ENCODE measurements around the gene ASB13. TPM values are rescaled to one million over a fixed set of nuclear protein-coding genes. Genes with fewer than 3 reads are reported as not detected.

ASB13 gene
- total and polyA plus RNA-seq, 2 experiments from 2014 or later: 16.9 to 18.1 TPM

- no peaks in the 10 kb centered on the region for H3K36me3 ChIP-seq (replicated peaks; ENCODE audit: insufficient read depth, low read depth)
- no peaks in the 10 kb centered on the region for H3K9me2 ChIP-seq (replicated peaks; ENCODE audit: insufficient read depth)
- H2AFZ ChIP-seq: no peak overlapping the region
- H3K79me2 ChIP-seq: no peaks in the 10 kb centered on the region
- no peak overlapping the region for H3K4me2 ChIP-seq
- H3K27me3 ChIP-seq: no peaks in the 10 kb centered on the region
- H3K4me1 ChIP-seq (ENCODE audit: insufficient read depth): peaks cover 13% of the 10 kb centered on the region
- no peak for TF ChIP-seq EZH2phosphoT487 (IDR thresholded peaks at IDR 0.05; ENCODE audit: low read depth, severe bottlenecking, unreplicated experiment)
- no peak for TF ChIP-seq CTCF (IDR thresholded peaks at IDR 0.05; ENCODE audit: poor library complexity)
- TF ChIP-seq EZH2 (IDR thresholded peaks at IDR 0.05; ENCODE audit: borderline replicate concordance): no peak
- no peaks in the 10 kb centered on the region for H4K20me1 ChIP-seq (ENCODE audit: insufficient read depth, poor library complexity, severe bottlenecking)
- no peak overlapping the region for H3K4me3 ChIP-seq
- no peak for DNase-seq (ENCODE audit: low spot score)
- H3K27ac ChIP-seq: no peak overlapping the region
- WGBS (ENCODE audit: low lambda C conversion rate, missing lambda C conversion rate): 97% methylated on average over 13 of the region's 13 CpGs
- no peaks in the 10 kb centered on the region for H3K9me3 ChIP-seq (ENCODE audit: low read depth)
These were observed 25.9 kb downstream of the ASB13 start for GRCh38 chr10:5640501-5640900.

GRCh38 chr10:5640036-5640435, 26.4 kb downstream of the ASB13 start:
- DNase-seq (ENCODE audit: low spot score): no peak
- TF ChIP-seq CTCF (IDR thresholded peaks at IDR 0.05; ENCODE audit: poor library complexity) (no peak), EZH2 (IDR thresholded peaks at IDR 0.05; ENCODE audit: borderline replicate concordance) (no peak), EZH2phosphoT487 (IDR thresholded peaks at IDR 0.05; ENCODE audit: low read depth, severe bottlenecking, unreplicated experiment) (no peak)
- Histone ChIP-seq H2AFZ (no peak overlapping the region), H3K27ac (no peak overlapping the region), H3K36me3 (replicated peaks; ENCODE audit: insufficient read depth, low read depth) (no peaks in the 10 kb centered on the region), H3K27me3 (no peaks in the 10 kb centered on the region), H3K4me3 (no peak overlapping the region), H3K9me3 (ENCODE audit: low read depth) (no peaks in the 10 kb centered on the region), H3K9me2 (replicated peaks; ENCODE audit: insufficient read depth) (no peaks in the 10 kb centered on the region), H4K20me1 (ENCODE audit: insufficient read depth, poor library complexity, severe bottlenecking) (no peaks in the 10 kb centered on the region), H3K4me2 (no peak overlapping the region), H3K79me2 (no peaks in the 10 kb centered on the region), H3K4me1 (ENCODE audit: insufficient read depth) (peaks cover 10% of the 10 kb centered on the region)
- WGBS (ENCODE audit: low lambda C conversion rate, missing lambda C conversion rate): 91% methylated on average over 12 of the region's 12 CpGs

GRCh38 chr10:5639066-5639465, 27.3 kb downstream of the ASB13 start:
- no peak overlapping the region for H3K4me3 ChIP-seq
- no peaks in the 10 kb centered on the region for H3K79me2 ChIP-seq
- H4K20me1 ChIP-seq (ENCODE audit: insufficient read depth, poor library complexity, severe bottlenecking): no peaks in the 10 kb centered on the region
- no peak for DNase-seq (ENCODE audit: low spot score)
- H3K27ac ChIP-seq: no peak overlapping the region
- WGBS (ENCODE audit: low lambda C conversion rate, missing lambda C conversion rate): 95% methylated on average over 17 of the region's 17 CpGs
- H3K4me2 ChIP-seq: no peak overlapping the region
- TF ChIP-seq EZH2 (IDR thresholded peaks at IDR 0.05; ENCODE audit: borderline replicate concordance): no peak
- TF ChIP-seq CTCF (IDR thresholded peaks at IDR 0.05; ENCODE audit: poor library complexity): no peak
- TF ChIP-seq EZH2phosphoT487 (IDR thresholded peaks at IDR 0.05; ENCODE audit: low read depth, severe bottlenecking, unreplicated experiment): no peak
- no peak overlapping the region for H2AFZ ChIP-seq
- no peaks in the 10 kb centered on the region for H3K36me3 ChIP-seq (replicated peaks; ENCODE audit: insufficient read depth, low read depth)
- no peaks in the 10 kb centered on the region for H3K27me3 ChIP-seq
- no peaks in the 10 kb centered on the region for H3K9me2 ChIP-seq (replicated peaks; ENCODE audit: insufficient read depth)
- peaks cover 5% of the 10 kb centered on the region for H3K4me1 ChIP-seq (ENCODE audit: insufficient read depth)
- no peaks in the 10 kb centered on the region for H3K9me3 ChIP-seq (ENCODE audit: low read depth)

GRCh38 chr10:5638494-5638893, 27.9 kb downstream of the ASB13 start:
- TF ChIP-seq EZH2 (IDR thresholded peaks at IDR 0.05; ENCODE audit: borderline replicate concordance): no peak
- no peak for TF ChIP-seq EZH2phosphoT487 (IDR thresholded peaks at IDR 0.05; ENCODE audit: low read depth, severe bottlenecking, unreplicated experiment)
- no peak for TF ChIP-seq CTCF (IDR thresholded peaks at IDR 0.05; ENCODE audit: poor library complexity)
- H3K36me3 ChIP-seq (replicated peaks; ENCODE audit: insufficient read depth, low read depth): no peaks in the 10 kb centered on the region
- H3K79me2 ChIP-seq: no peaks in the 10 kb centered on the region
- no peak for DNase-seq (ENCODE audit: low spot score)
- H3K27ac ChIP-seq: no peak overlapping the region
- H3K9me3 ChIP-seq (ENCODE audit: low read depth): no peaks in the 10 kb centered on the region
- H3K4me1 ChIP-seq (ENCODE audit: insufficient read depth): peaks cover 5% of the 10 kb centered on the region
- no peaks in the 10 kb centered on the region for H3K9me2 ChIP-seq (replicated peaks; ENCODE audit: insufficient read depth)
- no peak overlapping the region for H3K4me2 ChIP-seq
- no peaks in the 10 kb centered on the region for H4K20me1 ChIP-seq (ENCODE audit: insufficient read depth, poor library complexity, severe bottlenecking)
- H2AFZ ChIP-seq: no peak overlapping the region
- H3K4me3 ChIP-seq: no peak overlapping the region
- WGBS (ENCODE audit: low lambda C conversion rate, missing lambda C conversion rate): 97% methylated on average over 10 of the region's 10 CpGs
- no peaks in the 10 kb centered on the region for H3K27me3 ChIP-seq
